Mesenchymal stem cell (in vitro differentiated cells and primary cell): ENCODE results near the gene EPGN.

ENCODE experiments used
- DNase-seq: peaks from one replicate; pipeline ENCODE4 v3.0.0-alpha.2; 2013
- H2AFZ ChIP-seq: one replicate; pipeline ENCODE4 v1.6.1; 2013; ENCODE audit warnings: low read depth, mild to moderate bottlenecking, control low read depth, inconsistent platforms, low read length, moderate library complexity
- H2AK5ac ChIP-seq: 2 replicates; pipeline ENCODE4 v1.6.1; 2013; ENCODE audit warnings: low read length, moderate library complexity, mild to moderate bottlenecking, inconsistent platforms; ENCODE audit not compliant: severe bottlenecking
- H2BK120ac ChIP-seq: one replicate; pipeline ENCODE4 v1.6.1; 2013; ENCODE audit warnings: low read depth, mild to moderate bottlenecking, inconsistent platforms, low read length, moderate library complexity
- H2BK12ac ChIP-seq, 2 experiments: one replicate each; pipeline ENCODE4 v1.6.1; 2013; ENCODE audit warnings: inconsistent platforms in 2 of 2, low read length in 2 of 2, mild to moderate bottlenecking in 2 of 2, moderate library complexity in 2 of 2, control low read depth in 1 of 2
- H2BK15ac ChIP-seq: one replicate; pipeline ENCODE4 v1.6.1; 2013; ENCODE audit warnings: mild to moderate bottlenecking, low read depth, inconsistent platforms; ENCODE audit not compliant: poor library complexity, severe bottlenecking
- H2BK5ac ChIP-seq: 2 replicates; pipeline ENCODE4 v1.6.1; 2013; ENCODE audit warnings: low read depth, mild to moderate bottlenecking, low read length, control low read depth, inconsistent platforms; ENCODE audit not compliant: poor library complexity, severe bottlenecking
- H3K14ac ChIP-seq, 2 experiments: one replicate each; pipeline ENCODE4 v1.6.1; 2013; ENCODE audit warnings: inconsistent platforms in 2 of 2, low read length in 2 of 2, control low read depth in 1 of 2, mild to moderate bottlenecking in 1 of 2, moderate library complexity in 1 of 2
- H3K18ac ChIP-seq, 2 experiments: one replicate each; pipeline ENCODE4 v1.6.1; 2013; ENCODE audit warnings: inconsistent platforms in 2 of 2, low read length in 2 of 2, control low read depth in 1 of 2, low read depth in 1 of 2, mild to moderate bottlenecking in 1 of 2
- H3K23ac ChIP-seq, 2 experiments: one replicate each; pipeline ENCODE4 v1.6.1; 2013; ENCODE audit warnings: inconsistent platforms in 2 of 2, low read length in 2 of 2, mild to moderate bottlenecking in 2 of 2, moderate library complexity in 2 of 2, control low read depth in 1 of 2
- H3K27ac ChIP-seq: 2 replicates; pipeline ENCODE4 v1.5.1; 2013; ENCODE audit warnings: mild to moderate bottlenecking, moderate library complexity, low read length, control low read depth, inconsistent platforms; ENCODE audit not compliant: poor library complexity, severe bottlenecking
- H3K27me3 ChIP-seq, 2 experiments: 2 replicates each; pipeline versions ENCODE4 v1.6.1 to v1.7.0; 2013; ENCODE audit warnings: low read length in 2 of 2, mild to moderate bottlenecking in 2 of 2, moderate library complexity in 2 of 2, control low read depth in 1 of 2, inconsistent platforms in 1 of 2; ENCODE audit not compliant: control insufficient read depth in 1 of 2, insufficient read depth in 1 of 2
- H3K36me3 ChIP-seq, 2 experiments: 2 replicates each; pipeline versions ENCODE4 v1.6.1 to v1.7.0; 2013; ENCODE audit warnings: low read length in 2 of 2, control low read depth in 1 of 2, inconsistent platforms in 1 of 2, low read depth in 1 of 2, mild to moderate bottlenecking in 1 of 2; ENCODE audit not compliant: insufficient read depth in 2 of 2, control insufficient read depth in 1 of 2
- H3K4ac ChIP-seq, 2 experiments: one replicate each; pipeline ENCODE4 v1.6.1; 2013; ENCODE audit warnings: inconsistent platforms in 2 of 2, low read length in 2 of 2, mild to moderate bottlenecking in 2 of 2, moderate library complexity in 2 of 2, control low read depth in 1 of 2, low read depth in 1 of 2
- H3K4me1 ChIP-seq: 2 replicates; pipeline ENCODE4 v1.6.1; 2013; ENCODE audit warnings: low read depth, low read length, control low read depth; ENCODE audit not compliant: control insufficient read depth, insufficient read depth
- H3K4me2 ChIP-seq: 2 replicates; pipeline ENCODE4 v1.6.1; 2013; ENCODE audit warnings: low read length, mild to moderate bottlenecking, inconsistent platforms; ENCODE audit not compliant: poor library complexity, severe bottlenecking
- H3K4me3 ChIP-seq, 2 experiments: 2 replicates each; pipeline versions ENCODE4 v1.5.1 to v1.7.0; 2013; ENCODE audit warnings: low read length in 2 of 2, mild to moderate bottlenecking in 2 of 2, control low read depth in 1 of 2, low read depth in 1 of 2; ENCODE audit not compliant: insufficient read depth in 1 of 2
- H3K79me1 ChIP-seq: replicated peaks from 2 replicates; pipeline ENCODE4 v1.6.1; 2013; ENCODE audit warnings: mild to moderate bottlenecking, control low read depth, low read length, inconsistent platforms; ENCODE audit not compliant: poor library complexity, severe bottlenecking
- H3K9ac ChIP-seq: 2 replicates; pipeline ENCODE4 v1.7.0; 2013; ENCODE audit warnings: mild to moderate bottlenecking, low read length, moderate library complexity
- H3K9me3 ChIP-seq: 2 replicates; pipeline ENCODE4 v1.7.0; 2013; ENCODE audit warnings: mild to moderate bottlenecking, low read length; ENCODE audit not compliant: control insufficient read depth
- H4K8ac ChIP-seq: one replicate; pipeline ENCODE4 v1.6.1; 2013; ENCODE audit warnings: inconsistent platforms, mild to moderate bottlenecking, low read length, moderate library complexity
- H4K91ac ChIP-seq: one replicate; pipeline ENCODE4 v1.6.1; 2013; ENCODE audit warnings: mild to moderate bottlenecking, low read length, inconsistent platforms
- whole genome bisulfite sequencing: methylation state at CpG from one replicate; pipeline ENCODE4 v1.1.7; 2013; ENCODE audit warnings: mixed read lengths; 5-methylcytosine and 5-hydroxymethylcytosine counted together

Gene EPGN

DNA sequence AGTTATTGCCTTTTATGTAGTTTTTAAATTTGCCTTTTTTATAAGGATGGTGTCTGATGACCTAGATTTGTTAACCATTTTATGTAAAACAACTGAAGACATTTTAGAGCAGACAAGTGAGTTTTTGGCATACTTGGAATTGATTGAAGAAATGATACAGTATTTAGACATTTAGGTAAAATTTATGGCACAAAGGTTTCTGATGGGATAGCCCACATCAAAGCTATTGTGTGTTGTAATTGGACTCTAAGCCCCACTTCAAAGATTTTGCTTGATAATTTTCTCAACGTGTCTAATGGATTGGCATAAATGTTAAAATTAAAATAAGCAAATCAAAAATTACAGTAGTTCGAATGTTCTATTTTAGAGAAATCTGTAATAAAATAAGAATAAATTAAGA, 17.6 kb downstream of the EPGN start:
- no peak overlapping the region for H3K14ac ChIP-seq
- H2BK15ac ChIP-seq = no peak overlapping the region
- no peaks in the 10 kb centered on the region for H3K79me1 ChIP-seq
- no peak overlapping the region for H3K18ac ChIP-seq
- H2AK5ac ChIP-seq = no peak overlapping the region
- no peaks in the 10 kb centered on the region for H3K27me3 ChIP-seq
- H3K36me3 ChIP-seq = no peaks in the 10 kb centered on the region
- no peak overlapping the region for H2AFZ ChIP-seq
- H3K4me1 ChIP-seq = no peaks in the 10 kb centered on the region
- H3K4ac ChIP-seq = no peak overlapping the region
- H2BK12ac ChIP-seq = no peak overlapping the region
- WGBS = no CpG with 5 or more reads among the region's 2 CpGs
- no peak overlapping the region for H3K4me3 ChIP-seq
- H2BK5ac ChIP-seq = no peak overlapping the region
- no peak for DNase-seq
- H3K27ac ChIP-seq = no peak overlapping the region
- no peaks in the 10 kb centered on the region for H3K9me3 ChIP-seq
- no peak overlapping the region for H4K91ac ChIP-seq
- H2BK120ac ChIP-seq = no peak overlapping the region
- H3K9ac ChIP-seq = no peak overlapping the region
- H4K8ac ChIP-seq = no peak overlapping the region
- no peak overlapping the region for H3K4me2 ChIP-seq
- no peak overlapping the region for H3K23ac ChIP-seq

DNA sequence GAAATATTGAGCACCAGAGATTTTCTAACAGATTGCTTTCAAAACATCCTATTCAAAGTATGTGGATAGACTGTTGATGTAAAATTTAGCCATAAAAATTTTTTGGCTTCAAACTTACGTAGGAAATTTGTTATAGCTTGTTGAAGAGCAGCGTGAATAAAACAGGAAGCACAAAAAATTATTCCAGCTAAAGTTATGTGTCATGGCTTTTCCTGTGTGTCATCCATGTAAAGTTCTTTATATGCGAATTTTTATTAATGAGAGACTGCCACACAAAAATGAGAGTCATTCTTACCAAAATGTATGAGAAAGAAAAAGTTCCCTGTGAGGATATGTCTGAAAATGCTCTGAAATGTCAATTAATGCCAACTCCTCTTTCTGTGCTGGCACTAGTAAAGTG, 19.5 kb downstream of the EPGN start:
- Histone ChIP-seq H4K8ac (no peak overlapping the region), H2BK5ac (no peak overlapping the region), H2BK12ac (no peak overlapping the region), H2AK5ac (no peak overlapping the region), H3K36me3 (no peaks in the 10 kb centered on the region), H2BK120ac (no peak overlapping the region), H3K4me3 (no peak overlapping the region), H3K14ac (no peak overlapping the region), H4K91ac (no peak overlapping the region), H3K27me3 (no peaks in the 10 kb centered on the region), H2AFZ (no peak overlapping the region), H3K4me1 (no peaks in the 10 kb centered on the region), H3K27ac (no peak overlapping the region), H3K4ac (no peak overlapping the region), H3K9me3 (no peaks in the 10 kb centered on the region), H3K4me2 (no peak overlapping the region), H2BK15ac (no peak overlapping the region), H3K9ac (peak overlapping the region; percentile 27), H3K18ac (no peak overlapping the region), H3K79me1 (no peaks in the 10 kb centered on the region), H3K23ac (no peak overlapping the region)
- whole genome bisulfite sequencing = 65% methylated on average over 2 of the region's 3 CpGs
- no peak for DNase-seq

DNA sequence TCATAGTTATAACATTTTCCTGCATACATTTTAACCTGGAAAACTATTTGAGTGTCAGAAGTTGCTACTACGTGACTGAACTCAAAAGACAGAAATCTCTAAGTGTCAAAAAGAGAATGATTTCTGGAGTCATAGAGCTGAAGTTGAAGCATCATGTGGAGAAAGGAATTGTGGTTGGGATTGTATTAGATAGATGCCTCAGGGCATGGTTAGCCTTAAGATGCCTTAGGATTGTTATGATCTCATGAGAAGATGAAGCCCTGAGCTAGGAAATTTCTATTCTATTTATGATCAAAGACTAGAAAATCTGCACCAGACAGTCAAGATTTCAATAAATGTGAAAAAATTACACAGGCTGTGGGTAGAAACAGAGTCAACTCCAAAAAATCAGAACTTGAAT, 20.2 kb downstream of the EPGN start:
- Histone ChIP-seq H2BK5ac (no peak overlapping the region), H3K9ac (no peak overlapping the region), H3K27me3 (no peaks in the 10 kb centered on the region), H3K4me1 (no peaks in the 10 kb centered on the region), H2AFZ (no peak overlapping the region), H3K9me3 (no peaks in the 10 kb centered on the region), H4K8ac (no peak overlapping the region), H3K23ac (no peak overlapping the region), H3K36me3 (no peaks in the 10 kb centered on the region), H3K4me3 (no peak overlapping the region), H3K4me2 (no peak overlapping the region), H3K79me1 (no peaks in the 10 kb centered on the region), H3K14ac (no peak overlapping the region), H3K4ac (no peak overlapping the region), H3K27ac (no peak overlapping the region), H2AK5ac (no peak overlapping the region), H2BK15ac (no peak overlapping the region), H4K91ac (no peak overlapping the region), H3K18ac (no peak overlapping the region), H2BK12ac (no peak overlapping the region), H2BK120ac (no peak overlapping the region)
- WGBS = 100% methylated on average over 1 of the region's 1 CpG
- no peak for DNase-seq

DNA sequence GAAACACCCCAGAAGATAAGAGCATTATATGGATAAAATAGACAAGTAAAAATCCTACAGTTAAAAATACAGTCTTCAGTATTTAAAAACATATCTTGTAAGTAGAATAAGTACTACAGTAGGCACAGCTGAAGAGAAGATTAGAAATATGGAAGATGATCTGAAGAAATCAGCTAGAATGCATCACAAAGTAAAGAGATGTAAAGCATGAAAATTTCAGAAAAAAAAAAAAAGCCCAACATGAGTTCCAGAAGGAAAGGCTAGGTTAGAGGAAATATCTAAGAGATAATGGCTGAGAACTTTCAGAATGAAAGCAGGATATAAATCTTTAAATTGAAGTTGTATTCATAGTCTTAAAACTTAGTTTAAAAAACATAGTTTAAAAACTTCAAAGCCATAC, 21.0 kb downstream of the EPGN start:
- Histone ChIP-seq H4K8ac (no peak overlapping the region), H3K14ac (no peak overlapping the region), H2AFZ (no peak overlapping the region), H3K79me1 (no peaks in the 10 kb centered on the region), H3K9me3 (no peaks in the 10 kb centered on the region), H3K4ac (no peak overlapping the region), H2AK5ac (no peak overlapping the region), H3K36me3 (no peaks in the 10 kb centered on the region), H3K4me3 (no peak overlapping the region), H3K9ac (no peak overlapping the region), H3K18ac (no peak overlapping the region), H3K4me2 (no peak overlapping the region), H3K27ac (no peak overlapping the region), H2BK5ac (no peak overlapping the region), H2BK15ac (no peak overlapping the region), H3K4me1 (no peaks in the 10 kb centered on the region), H2BK120ac (no peak overlapping the region), H4K91ac (no peak overlapping the region), H3K27me3 (no peaks in the 10 kb centered on the region), H2BK12ac (no peak overlapping the region), H3K23ac (no peak overlapping the region)
- no peak for DNase-seq
